NB4 (cell line): ENCODE data around the gene BMP2.

ENCODE experiments used
- TF ChIP-seq, protein P1 (sequence below): IDR thresholded peaks from one replicate; pipeline ENCODE4 v1.5.1; 2012; ENCODE audit warnings: low read depth, low read length
- TF ChIP-seq, protein P2 (sequence below): IDR thresholded peaks from 2 replicates; pipeline ENCODE4 v1.6.1; 2011; ENCODE audit warnings: low read depth, low read length

DNA sequence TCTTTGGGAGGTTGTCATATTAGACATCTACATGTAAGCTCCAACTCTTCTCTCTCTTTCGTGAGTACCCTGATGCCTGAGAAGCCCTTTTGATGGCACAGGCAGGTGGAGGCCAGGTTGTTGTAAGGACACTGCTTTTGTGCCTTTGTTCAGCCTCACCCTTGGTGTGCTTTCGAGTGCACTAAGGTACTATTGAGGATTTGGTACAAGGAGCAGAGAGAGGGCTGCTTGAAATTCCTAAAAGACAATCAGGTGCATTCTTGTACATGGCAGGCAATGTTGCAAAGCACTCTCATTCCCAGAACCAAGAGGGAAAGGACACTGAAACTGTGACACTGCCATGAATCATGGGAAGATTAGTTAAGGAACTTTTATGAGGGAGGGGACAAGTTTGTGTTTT, 19.1 kb downstream of the BMP2 start:
- TF ChIP-seq, protein P1, sequence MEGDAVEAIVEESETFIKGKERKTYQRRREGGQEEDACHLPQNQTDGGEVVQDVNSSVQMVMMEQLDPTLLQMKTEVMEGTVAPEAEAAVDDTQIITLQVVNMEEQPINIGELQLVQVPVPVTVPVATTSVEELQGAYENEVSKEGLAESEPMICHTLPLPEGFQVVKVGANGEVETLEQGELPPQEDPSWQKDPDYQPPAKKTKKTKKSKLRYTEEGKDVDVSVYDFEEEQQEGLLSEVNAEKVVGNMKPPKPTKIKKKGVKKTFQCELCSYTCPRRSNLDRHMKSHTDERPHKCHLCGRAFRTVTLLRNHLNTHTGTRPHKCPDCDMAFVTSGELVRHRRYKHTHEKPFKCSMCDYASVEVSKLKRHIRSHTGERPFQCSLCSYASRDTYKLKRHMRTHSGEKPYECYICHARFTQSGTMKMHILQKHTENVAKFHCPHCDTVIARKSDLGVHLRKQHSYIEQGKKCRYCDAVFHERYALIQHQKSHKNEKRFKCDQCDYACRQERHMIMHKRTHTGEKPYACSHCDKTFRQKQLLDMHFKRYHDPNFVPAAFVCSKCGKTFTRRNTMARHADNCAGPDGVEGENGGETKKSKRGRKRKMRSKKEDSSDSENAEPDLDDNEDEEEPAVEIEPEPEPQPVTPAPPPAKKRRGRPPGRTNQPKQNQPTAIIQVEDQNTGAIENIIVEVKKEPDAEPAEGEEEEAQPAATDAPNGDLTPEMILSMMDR: no peak
- TF ChIP-seq, protein P2, sequence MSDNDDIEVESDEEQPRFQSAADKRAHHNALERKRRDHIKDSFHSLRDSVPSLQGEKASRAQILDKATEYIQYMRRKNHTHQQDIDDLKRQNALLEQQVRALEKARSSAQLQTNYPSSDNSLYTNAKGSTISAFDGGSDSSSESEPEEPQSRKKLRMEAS: no peak
